Nephron progenitor cell (in vitro differentiated cells): Measurements from ENCODE around the gene PTPRR.
A peak's percentile ranks its signal among the peaks of the same experiment; 100 is the strongest.

Experiments
- DNase-seq: peaks from one replicate; pipeline ENCODE4 v3.0.0; 2021
- H3K27ac Mint-ChIP-seq: 2 replicates; pipeline ENCODE4 v1.8.0; 2021; ENCODE audit warnings: mild to moderate bottlenecking, moderate library complexity, mixed read lengths
- H3K27me3 Mint-ChIP-seq: 2 replicates; pipeline ENCODE4 v1.8.0; 2021; ENCODE audit warnings: mild to moderate bottlenecking, low read depth, mixed read lengths; ENCODE audit not compliant: poor library complexity
- H3K36me3 Mint-ChIP-seq: 2 replicates; pipeline ENCODE4 v1.8.0; 2021; ENCODE audit warnings: low read depth, mixed read lengths
- H3K4me1 Mint-ChIP-seq: 2 replicates; pipeline ENCODE4 v1.8.0; 2021; ENCODE audit warnings: mixed read lengths
- H3K4me3 Mint-ChIP-seq: 2 replicates; pipeline ENCODE4 v1.8.0; 2021; ENCODE audit warnings: mild to moderate bottlenecking, moderate library complexity, mixed read lengths
- H3K9me3 Mint-ChIP-seq: 2 replicates; pipeline ENCODE4 v1.8.0; 2021; ENCODE audit warnings: mild to moderate bottlenecking, moderate library complexity, mixed read lengths
- TF ChIP-seq, protein P1 (sequence below): fragments of 200-600 bp; sonication (generic); IDR thresholded peaks from 2 replicates; pipeline ENCODE4 v1.5.0; 2021; ENCODE audit warnings: antibody characterized with exemption

Gene PTPRR

DNA sequence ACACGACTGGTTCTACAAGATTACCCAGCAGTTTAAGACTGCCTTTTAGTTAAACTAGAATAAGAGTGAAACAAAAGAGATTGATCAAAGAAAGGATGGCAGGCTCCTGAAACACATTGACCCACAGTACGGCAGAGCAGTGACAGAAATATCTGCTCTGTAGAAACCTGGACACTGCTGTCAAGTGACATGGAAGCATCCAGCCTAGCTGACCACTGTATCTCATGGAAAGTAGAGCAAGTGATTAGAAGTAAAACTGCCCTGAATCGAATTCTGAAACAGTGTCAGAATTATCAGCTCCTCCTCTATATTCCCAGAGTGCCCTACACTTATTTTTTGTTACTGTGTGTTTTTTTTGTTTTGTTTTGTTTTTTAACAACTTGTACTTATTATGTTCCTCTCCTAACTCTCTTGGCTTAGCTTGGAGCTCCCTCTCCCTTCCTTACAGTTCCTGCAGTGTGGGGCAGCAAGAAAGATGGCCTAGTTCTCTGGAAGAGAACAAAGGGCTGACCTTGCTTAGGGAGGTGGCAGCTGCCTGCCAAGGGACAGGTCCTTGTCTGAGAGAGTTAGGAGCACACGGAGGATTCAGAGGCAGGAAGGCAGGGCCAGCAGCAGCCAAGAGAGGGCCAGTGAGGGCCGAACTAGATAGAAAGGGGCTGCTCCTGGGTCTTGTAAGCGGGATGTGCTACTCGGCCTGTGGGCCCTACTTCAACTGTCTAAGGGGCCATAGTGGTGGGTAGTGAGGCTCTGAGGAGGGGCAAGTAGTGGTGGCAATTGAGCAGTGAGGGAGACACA lies 97.2 kb downstream of the PTPRR start:
- Mint-ChIP-seq H3K27ac (peak overlapping the region; percentile 29), H3K36me3 (no peaks in the 10 kb centered on the region), H3K4me1 (peaks cover 15% of the 10 kb centered on the region), H3K27me3 (peaks cover 27% of the 10 kb centered on the region), H3K4me3 (no peak overlapping the region), H3K9me3 (peaks cover 11% of the 10 kb centered on the region)
- TF ChIP-seq, protein P1, sequence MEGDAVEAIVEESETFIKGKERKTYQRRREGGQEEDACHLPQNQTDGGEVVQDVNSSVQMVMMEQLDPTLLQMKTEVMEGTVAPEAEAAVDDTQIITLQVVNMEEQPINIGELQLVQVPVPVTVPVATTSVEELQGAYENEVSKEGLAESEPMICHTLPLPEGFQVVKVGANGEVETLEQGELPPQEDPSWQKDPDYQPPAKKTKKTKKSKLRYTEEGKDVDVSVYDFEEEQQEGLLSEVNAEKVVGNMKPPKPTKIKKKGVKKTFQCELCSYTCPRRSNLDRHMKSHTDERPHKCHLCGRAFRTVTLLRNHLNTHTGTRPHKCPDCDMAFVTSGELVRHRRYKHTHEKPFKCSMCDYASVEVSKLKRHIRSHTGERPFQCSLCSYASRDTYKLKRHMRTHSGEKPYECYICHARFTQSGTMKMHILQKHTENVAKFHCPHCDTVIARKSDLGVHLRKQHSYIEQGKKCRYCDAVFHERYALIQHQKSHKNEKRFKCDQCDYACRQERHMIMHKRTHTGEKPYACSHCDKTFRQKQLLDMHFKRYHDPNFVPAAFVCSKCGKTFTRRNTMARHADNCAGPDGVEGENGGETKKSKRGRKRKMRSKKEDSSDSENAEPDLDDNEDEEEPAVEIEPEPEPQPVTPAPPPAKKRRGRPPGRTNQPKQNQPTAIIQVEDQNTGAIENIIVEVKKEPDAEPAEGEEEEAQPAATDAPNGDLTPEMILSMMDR, result no peak
- DNase-seq, result no peak

DNA sequence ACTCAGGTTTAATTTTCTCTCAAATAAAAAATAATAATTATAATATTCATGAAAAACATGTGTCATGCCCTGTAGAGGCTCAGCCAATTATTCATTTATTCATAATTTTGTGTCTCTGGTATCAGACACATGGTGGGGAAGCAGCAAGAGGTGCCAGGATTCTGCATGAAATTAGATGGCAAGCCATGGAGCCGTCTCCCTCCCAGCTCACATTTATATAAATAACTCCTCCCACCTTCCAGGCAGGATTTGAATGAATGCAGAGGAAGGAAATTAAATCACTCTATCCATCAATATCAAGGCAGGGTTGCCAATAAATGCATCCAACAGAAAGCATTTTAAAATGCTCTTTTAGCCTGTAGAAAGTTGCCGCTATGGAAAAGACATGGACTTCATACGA lies 98.1 kb downstream of the PTPRR start:
- no peak overlapping the region for H3K4me3 Mint-ChIP-seq
- no peaks in the 10 kb centered on the region for H3K36me3 Mint-ChIP-seq
- TF ChIP-seq, protein P1, result no peak
- peaks cover 27% of the 10 kb centered on the region for H3K27me3 Mint-ChIP-seq
- H3K9me3 Mint-ChIP-seq, result peaks cover 11% of the 10 kb centered on the region
- H3K27ac Mint-ChIP-seq, result no peak overlapping the region
- no peak for DNase-seq
- H3K4me1 Mint-ChIP-seq, result peaks cover 11% of the 10 kb centered on the region

DNA sequence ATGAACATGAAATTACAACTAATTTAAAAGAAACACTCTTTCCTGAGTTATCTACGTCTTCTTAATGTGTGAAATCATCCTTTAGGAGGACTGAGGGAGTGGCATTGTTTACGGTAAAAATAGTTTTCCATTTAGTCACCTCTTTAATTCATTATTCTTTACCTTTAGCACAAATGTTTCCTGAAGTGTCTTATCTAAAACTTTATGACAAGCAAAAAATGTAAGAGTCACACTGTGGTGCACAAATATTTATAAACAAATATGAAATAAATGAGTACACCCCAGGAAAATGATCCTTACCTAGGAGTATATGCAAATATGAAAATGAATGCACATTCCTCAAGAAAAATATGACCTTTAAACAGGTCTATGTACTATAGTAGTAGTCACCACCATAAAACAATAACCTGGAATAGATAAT lies 104.6 kb downstream of the PTPRR start:
- Mint-ChIP-seq H3K9me3 (peaks cover 24% of the 10 kb centered on the region), H3K27ac (no peak overlapping the region), H3K4me1 (peaks cover 22% of the 10 kb centered on the region), H3K4me3 (no peak overlapping the region), H3K27me3 (peaks cover 22% of the 10 kb centered on the region), H3K36me3 (peaks cover 6% of the 10 kb centered on the region)
- TF ChIP-seq, protein P1, result no peak
- no peak for DNase-seq

DNA sequence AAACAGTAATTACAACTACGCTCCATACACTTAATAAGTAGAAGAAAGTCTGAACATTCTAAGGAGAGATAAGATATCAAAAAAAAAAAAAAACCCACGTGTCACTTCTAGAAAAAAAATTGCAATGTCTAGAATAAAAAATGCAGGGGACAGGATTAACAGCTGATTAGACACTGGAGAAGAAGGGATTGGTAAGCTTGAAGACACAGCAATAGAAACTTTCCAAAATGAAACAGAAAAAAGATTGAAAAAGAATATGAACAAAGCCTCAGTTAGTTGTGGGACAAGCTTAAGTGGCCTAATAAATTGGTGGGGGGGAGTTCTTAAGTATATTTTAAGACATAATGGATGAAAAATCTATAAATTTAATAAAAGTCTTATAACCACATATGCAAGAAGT lies 105.5 kb downstream of the PTPRR start:
- H3K36me3 Mint-ChIP-seq, result peaks cover 6% of the 10 kb centered on the region
- TF ChIP-seq, protein P1, result no peak
- H3K4me3 Mint-ChIP-seq, result no peak overlapping the region
- H3K27ac Mint-ChIP-seq, result no peak overlapping the region
- H3K27me3 Mint-ChIP-seq, result peaks cover 22% of the 10 kb centered on the region
- H3K9me3 Mint-ChIP-seq, result peaks cover 19% of the 10 kb centered on the region
- no peak for DNase-seq
- peaks cover 22% of the 10 kb centered on the region for H3K4me1 Mint-ChIP-seq

DNA sequence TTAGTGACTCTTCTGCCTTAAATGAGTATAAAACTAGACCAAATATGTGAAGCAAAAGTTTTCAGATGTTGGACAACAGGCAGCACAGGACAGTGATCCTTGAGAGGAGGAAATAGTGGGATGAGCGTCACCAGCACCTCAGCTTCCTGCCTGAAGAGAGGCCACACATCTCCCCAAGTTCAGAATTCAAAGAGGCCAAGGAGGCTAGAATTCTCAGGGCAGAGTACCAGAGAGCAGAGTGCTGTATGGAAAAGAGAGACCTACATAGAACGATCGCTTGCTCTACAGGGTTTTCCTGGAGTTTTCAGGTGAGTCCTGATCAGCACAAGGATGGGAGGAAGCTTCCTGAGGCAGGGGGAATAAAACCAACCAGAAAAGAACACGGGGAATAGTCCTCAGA lies 107.0 kb downstream of the PTPRR start:
- peaks cover 24% of the 10 kb centered on the region for H3K9me3 Mint-ChIP-seq
- no peak overlapping the region for H3K27ac Mint-ChIP-seq
- H3K4me3 Mint-ChIP-seq, result no peak overlapping the region
- peaks cover 22% of the 10 kb centered on the region for H3K4me1 Mint-ChIP-seq
- H3K27me3 Mint-ChIP-seq, result peaks cover 19% of the 10 kb centered on the region
- TF ChIP-seq, protein P1, result no peak
- H3K36me3 Mint-ChIP-seq, result peaks cover 7% of the 10 kb centered on the region
- DNase-seq, result no peak

DNA sequence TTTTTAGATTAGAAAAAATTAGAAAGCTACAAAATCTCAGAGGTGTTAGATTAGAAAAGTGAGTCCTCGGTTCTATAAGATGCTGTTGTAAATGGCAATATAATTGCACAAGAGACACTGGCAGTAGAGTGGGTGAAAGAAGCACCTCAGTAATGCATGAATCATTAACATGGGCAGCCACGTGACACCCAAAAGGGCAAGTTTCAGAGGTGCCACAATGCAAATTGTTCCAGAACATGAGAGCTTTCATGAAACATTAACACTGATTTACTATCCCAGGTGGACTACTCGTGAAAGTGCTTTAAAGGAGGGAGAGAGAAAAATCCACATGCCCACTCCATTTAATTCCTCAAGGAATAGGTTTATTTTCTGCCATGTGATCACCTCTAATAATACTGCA lies 108.4 kb downstream of the PTPRR start:
- Mint-ChIP-seq H3K4me1 (peaks cover 27% of the 10 kb centered on the region), H3K4me3 (no peak overlapping the region), H3K36me3 (peaks cover 17% of the 10 kb centered on the region), H3K27ac (no peak overlapping the region), H3K9me3 (peaks cover 38% of the 10 kb centered on the region), H3K27me3 (peaks cover 23% of the 10 kb centered on the region)
- TF ChIP-seq, protein P1, result no peak
- no peak for DNase-seq
